Dendritic cell treated with granulocyte-macrophage colony-stimulating factor and Interleukin-4, amounts not matched to agents 40 ng/mL and 50 ng/mL, for 4 days (primary cell): ENCODE results near the gene ARSG.

ENCODE experiments used
- H3K27ac Mint-ChIP-seq: one replicate; pipeline ENCODE4 v1.8.0; 2022; ENCODE audit warnings: mild to moderate bottlenecking, mixed read lengths
- H3K27me3 Mint-ChIP-seq: one replicate; pipeline ENCODE4 v1.8.0; 2022; ENCODE audit warnings: mild to moderate bottlenecking, mixed read lengths
- H3K36me3 Mint-ChIP-seq: one replicate; pipeline ENCODE4 v1.8.0; 2022; ENCODE audit warnings: low read depth, mixed read lengths
- H3K4me1 Mint-ChIP-seq: one replicate; pipeline ENCODE4 v1.8.0; 2022; ENCODE audit warnings: low read depth, mixed read lengths
- H3K4me3 Mint-ChIP-seq: one replicate; pipeline ENCODE4 v1.8.0; 2022; ENCODE audit warnings: mild to moderate bottlenecking, moderate library complexity, mixed read lengths
- H3K9me3 Mint-ChIP-seq: one replicate; pipeline ENCODE4 v1.8.0; 2022; ENCODE audit warnings: mixed read lengths
- intact Hi-C: fragments of 100-400 bp; cut with micrococcal nuclease; formaldehyde crosslinking; loops from one replicate; pipeline ENCODE4 v1.15.0; 2022

Gene ARSG

GRCh38 chr17:68463211-68464019 lies 172.1 kb downstream of the ARSG start:
- no peaks in the 10 kb centered on the region for H3K36me3 Mint-ChIP-seq
- H3K4me1 Mint-ChIP-seq, result peaks cover 36% of the 10 kb centered on the region
- no peak overlapping the region for H3K27ac Mint-ChIP-seq
- no peaks in the 10 kb centered on the region for H3K9me3 Mint-ChIP-seq
- intact Hi-C loops, result loop anchor here (5.0 to 10.0 kb wide), 4 partner anchors 201 to 501 kb away; partner anchors contain the start of gene KPNA2
- H3K4me3 Mint-ChIP-seq, result no peak overlapping the region
- peaks cover 4% of the 10 kb centered on the region for H3K27me3 Mint-ChIP-seq

DNA sequence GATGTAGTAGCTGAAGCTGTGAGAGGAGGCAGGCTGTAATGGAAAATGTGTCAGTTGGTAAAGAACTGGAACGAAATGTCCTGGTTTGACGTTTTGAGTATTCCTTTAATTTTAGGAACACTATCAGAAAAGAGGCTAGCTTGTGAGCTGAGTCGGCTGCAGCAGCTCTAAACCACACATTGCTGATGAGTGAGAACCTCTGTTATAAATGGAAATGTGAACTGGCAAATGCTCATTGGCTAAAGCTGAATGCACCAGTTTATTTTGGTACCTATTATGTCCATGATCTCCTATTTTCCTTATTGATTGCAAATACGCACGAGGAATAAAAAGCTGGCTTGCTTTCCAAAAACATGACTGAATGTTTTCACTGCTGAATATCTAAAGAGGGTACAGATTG lies 177.0 kb downstream of the ARSG start:
- no peaks in the 10 kb centered on the region for H3K36me3 Mint-ChIP-seq
- no peak overlapping the region for H3K4me3 Mint-ChIP-seq
- H3K27me3 Mint-ChIP-seq, result peaks cover 6% of the 10 kb centered on the region
- H3K4me1 Mint-ChIP-seq, result peaks cover 13% of the 10 kb centered on the region
- intact Hi-C loops, result loop anchor here (5.0 to 10.0 kb wide), 3 partner anchors 44 to 434 kb away; partner anchors contain the start of genes KPNA2 and PRKAR1A
- H3K27ac Mint-ChIP-seq, result no peak overlapping the region
- H3K9me3 Mint-ChIP-seq, result no peaks in the 10 kb centered on the region

GRCh38 chr17:68468788-68469187 lies 177.5 kb downstream of the ARSG start:
- Mint-ChIP-seq H3K36me3 (no peaks in the 10 kb centered on the region), H3K27me3 (peaks cover 6% of the 10 kb centered on the region), H3K27ac (no peak overlapping the region), H3K9me3 (no peaks in the 10 kb centered on the region), H3K4me1 (peaks cover 13% of the 10 kb centered on the region), H3K4me3 (no peak overlapping the region)
- intact Hi-C loops, result loop anchor here (5.0 to 10.0 kb wide), 3 partner anchors 44 to 434 kb away; partner anchors contain the start of genes KPNA2 and PRKAR1A
